NAMALWA (cell line): ENCODE measurements around the gene TAOK1.

ENCODE experiments used
- DNase-seq: peaks from one replicate; pipeline ENCODE4 v3.0.0-alpha.2; 2015; ENCODE audit warnings: low spot score

The TAOK1 gene

GRCh38 chr17:29595943-29596774, 206.0 kb downstream of the TAOK1 start:
- no peak for DNase-seq

- no peak for DNase-seq
Measured at GRCh38 chr17:29596811-29597210, 206.6 kb downstream of the TAOK1 start.

- DNase-seq: no peak
Measured at GRCh38 chr17:29597361-29598172, 207.4 kb downstream of the TAOK1 start.
